Measurements from ENCODE around the gene PPM1M.

Gene PPM1M

DNA sequence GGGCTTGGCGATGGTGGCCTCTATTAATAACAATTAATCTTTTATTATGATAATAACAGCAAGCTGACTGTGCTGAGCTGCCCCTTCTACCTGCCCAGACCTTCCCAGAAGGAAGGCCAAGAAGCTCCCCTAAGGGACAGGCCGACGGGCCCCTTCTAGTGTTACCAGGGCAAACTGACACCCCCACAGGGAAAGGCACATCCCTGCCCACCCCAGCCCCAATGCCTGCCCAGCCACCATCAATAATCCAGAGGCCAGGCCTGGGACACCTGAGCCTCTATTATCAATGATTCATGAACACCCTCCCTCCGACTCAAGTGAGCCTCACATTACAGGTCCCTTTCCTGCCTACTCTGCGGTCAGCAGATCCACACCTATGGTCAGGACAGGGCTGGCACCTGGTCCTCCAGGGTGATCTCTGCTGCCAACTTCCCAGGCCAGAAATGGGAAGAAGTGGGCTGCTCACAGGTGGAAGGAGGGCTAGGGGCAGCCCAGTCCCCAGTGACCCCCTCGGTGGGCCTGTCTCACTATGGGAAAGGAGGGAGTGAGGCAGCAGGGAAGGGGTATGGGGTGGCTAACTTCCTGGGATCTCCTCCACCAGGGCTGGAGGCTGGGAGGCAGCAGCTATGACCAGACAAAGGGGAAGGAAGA is 8.4 kb upstream of the PPM1M start:
- no peak overlapping the region for H3K9ac ChIP-seq
- no peak overlapping the region for H3K4me3 ChIP-seq (ENCODE audit: low read depth, low read length)
- TF ChIP-seq, protein P1, sequence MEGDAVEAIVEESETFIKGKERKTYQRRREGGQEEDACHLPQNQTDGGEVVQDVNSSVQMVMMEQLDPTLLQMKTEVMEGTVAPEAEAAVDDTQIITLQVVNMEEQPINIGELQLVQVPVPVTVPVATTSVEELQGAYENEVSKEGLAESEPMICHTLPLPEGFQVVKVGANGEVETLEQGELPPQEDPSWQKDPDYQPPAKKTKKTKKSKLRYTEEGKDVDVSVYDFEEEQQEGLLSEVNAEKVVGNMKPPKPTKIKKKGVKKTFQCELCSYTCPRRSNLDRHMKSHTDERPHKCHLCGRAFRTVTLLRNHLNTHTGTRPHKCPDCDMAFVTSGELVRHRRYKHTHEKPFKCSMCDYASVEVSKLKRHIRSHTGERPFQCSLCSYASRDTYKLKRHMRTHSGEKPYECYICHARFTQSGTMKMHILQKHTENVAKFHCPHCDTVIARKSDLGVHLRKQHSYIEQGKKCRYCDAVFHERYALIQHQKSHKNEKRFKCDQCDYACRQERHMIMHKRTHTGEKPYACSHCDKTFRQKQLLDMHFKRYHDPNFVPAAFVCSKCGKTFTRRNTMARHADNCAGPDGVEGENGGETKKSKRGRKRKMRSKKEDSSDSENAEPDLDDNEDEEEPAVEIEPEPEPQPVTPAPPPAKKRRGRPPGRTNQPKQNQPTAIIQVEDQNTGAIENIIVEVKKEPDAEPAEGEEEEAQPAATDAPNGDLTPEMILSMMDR (IDR thresholded peaks at IDR 0.05), result no peak
- H2AFZ ChIP-seq, result peak overlapping the region; percentile 98
- H3K27me3 ChIP-seq (ENCODE audit: control insufficient read depth, insufficient read depth, low read length), result no peaks in the 10 kb centered on the region
- H3K4me1 ChIP-seq, result peaks cover 18% of the 10 kb centered on the region
- H3K9me3 ChIP-seq (ENCODE audit: control insufficient read depth, low read length), result no peaks in the 10 kb centered on the region
- peak overlapping the region; percentile 78 for H3K27ac ChIP-seq
- H3K4me2 ChIP-seq (ENCODE audit: low read length), result peak overlapping the region; percentile 97
- H3K36me3 ChIP-seq (ENCODE audit: control insufficient read depth, insufficient read depth, low read length), result no peaks in the 10 kb centered on the region
- no peaks in the 10 kb centered on the region for H3K79me2 ChIP-seq

DNA sequence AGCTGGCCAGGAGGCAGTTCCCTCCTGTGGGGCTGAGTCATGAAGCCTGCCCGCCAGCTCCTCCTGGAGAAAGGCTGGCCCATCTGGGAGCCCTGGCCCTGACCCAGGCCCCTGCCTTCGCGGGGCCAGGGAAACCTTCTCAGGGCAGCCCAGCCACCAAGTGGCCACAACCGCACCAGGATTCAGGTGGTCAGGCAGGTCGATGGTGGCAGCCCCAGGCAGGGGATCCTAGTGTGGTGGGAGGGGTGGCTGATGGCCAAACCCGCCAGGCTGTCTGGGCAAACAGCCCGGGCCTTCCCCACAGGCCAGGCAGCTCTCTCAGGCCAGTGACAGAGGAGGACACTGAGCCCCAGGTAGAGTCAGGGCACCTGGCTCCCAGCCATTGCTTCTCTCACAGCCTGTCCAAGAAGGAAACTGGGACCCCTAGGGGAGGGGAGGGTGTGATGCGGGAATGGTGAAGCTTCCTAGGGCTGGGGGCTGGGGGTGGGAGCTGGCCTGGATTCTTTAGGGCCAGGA is 7.8 kb upstream of the PPM1M start:
- Histone ChIP-seq H3K9me3 (ENCODE audit: control insufficient read depth, low read length) (no peaks in the 10 kb centered on the region), H3K4me3 (ENCODE audit: low read depth, low read length) (peak overlapping the region; percentile 92), H3K27ac (peak overlapping the region; percentile 78), H2AFZ (peak overlapping the region; percentile 98), H3K4me2 (ENCODE audit: low read length) (peak overlapping the region; percentile 97), H3K79me2 (no peaks in the 10 kb centered on the region), H3K9ac (no peak overlapping the region), H3K4me1 (peaks cover 18% of the 10 kb centered on the region), H3K36me3 (ENCODE audit: control insufficient read depth, insufficient read depth, low read length) (no peaks in the 10 kb centered on the region), H3K27me3 (ENCODE audit: control insufficient read depth, insufficient read depth, low read length) (no peaks in the 10 kb centered on the region)
- TF ChIP-seq, protein P1 (IDR thresholded peaks at IDR 0.05), result no peak

DNA sequence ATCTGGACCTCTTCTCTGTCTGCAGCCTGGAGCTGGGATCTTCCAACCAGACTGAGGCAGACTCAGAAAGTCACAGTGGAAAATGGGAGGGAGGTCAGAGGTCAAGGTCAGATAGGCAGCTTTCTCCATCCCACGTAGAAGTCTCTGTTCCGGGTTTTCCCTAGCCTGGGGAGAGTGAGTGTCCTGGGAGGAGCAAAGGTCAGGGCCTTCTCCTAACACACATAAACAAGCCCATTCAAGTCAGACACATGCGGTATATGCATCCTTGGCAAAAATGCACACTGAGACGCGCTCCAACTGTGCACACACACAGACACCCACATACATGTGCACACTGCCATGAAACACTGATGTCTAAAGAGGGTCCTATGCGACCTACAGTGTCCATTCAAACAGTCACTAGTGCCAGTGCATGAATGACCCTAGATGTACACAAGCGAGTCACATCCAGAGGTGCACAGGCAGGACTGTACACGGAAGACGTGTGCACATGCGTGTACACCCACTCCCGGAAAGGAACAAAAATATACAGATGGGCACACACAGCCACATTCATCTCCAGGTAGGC is 7.3 kb upstream of the PPM1M start:
- Histone ChIP-seq H3K4me1 (peaks cover 18% of the 10 kb centered on the region), H3K27me3 (ENCODE audit: control insufficient read depth, insufficient read depth, low read length) (no peaks in the 10 kb centered on the region), H3K9me3 (ENCODE audit: control insufficient read depth, low read length) (no peaks in the 10 kb centered on the region), H2AFZ (peak overlapping the region; percentile 98), H3K4me2 (ENCODE audit: low read length) (peak overlapping the region; percentile 97), H3K36me3 (ENCODE audit: control insufficient read depth, insufficient read depth, low read length) (no peaks in the 10 kb centered on the region), H3K27ac (peak overlapping the region; percentile 78), H3K4me3 (ENCODE audit: low read depth, low read length) (peak overlapping the region; percentile 92), H3K9ac (no peak overlapping the region), H3K79me2 (no peaks in the 10 kb centered on the region)
- TF ChIP-seq, protein P1 (IDR thresholded peaks at IDR 0.05), result no peak

DNA sequence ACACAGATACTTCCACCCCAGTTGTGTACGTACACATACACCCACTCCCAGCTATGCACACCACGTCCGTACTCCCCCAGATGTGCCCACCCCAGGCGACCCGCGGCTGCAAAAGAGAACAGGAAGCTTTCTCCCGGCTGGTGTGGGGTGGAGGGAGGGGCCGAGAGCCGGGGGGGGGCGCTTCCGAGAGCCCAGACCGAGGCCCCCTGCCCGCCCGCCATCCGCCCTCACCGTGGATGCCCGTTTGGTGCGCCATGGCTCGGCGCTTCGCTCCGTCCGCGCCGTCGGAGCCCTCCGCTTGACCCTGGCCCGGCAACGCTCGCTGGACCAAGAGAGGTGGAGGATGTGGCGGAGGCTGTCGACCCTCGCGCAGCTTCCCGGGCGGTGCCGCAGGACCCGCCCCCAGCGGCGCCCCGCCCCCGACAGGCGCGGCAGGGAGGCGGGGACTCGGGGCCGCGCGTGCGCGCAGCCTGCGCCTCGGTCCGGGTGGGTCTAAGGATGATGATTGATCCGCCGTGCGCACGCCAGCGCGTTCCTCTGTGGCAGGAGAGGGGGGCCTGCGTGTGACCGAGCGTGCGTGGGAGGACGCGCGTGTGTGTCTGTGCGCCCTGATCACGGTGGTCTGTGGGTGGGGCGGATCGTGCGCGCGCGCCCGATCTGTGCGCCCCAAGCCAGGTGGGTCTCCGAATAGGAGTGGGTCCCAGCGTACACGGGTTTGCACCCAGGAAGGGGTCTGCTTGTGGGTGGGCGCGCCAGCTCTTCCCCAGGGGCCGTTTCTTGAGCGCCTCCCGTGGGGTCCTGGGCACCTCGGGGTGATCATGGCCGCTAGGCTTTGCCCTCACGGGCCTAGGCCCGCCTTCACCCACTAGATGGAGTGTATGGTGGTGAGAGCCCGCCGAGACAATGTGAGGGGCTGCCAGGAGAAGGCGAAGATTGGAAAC is 6.5 kb upstream of the PPM1M start, which contains the start of gene TWF2:
Gene TWF2, minus strand, starts transcription at position 398 of the 941 bp plus-strand sequence. Its CDS starts 142 bp downstream, at position 256.
- H3K9me3 ChIP-seq (ENCODE audit: control insufficient read depth, low read length), result no peaks in the 10 kb centered on the region
- peak within 1 kb of the TSS; percentile 97 for H3K4me2 ChIP-seq (ENCODE audit: low read length)
- TF ChIP-seq, protein P1 (IDR thresholded peaks at IDR 0.05), result peak; percentile 45
- no peaks in the 10 kb centered on the region for H3K27me3 ChIP-seq (ENCODE audit: control insufficient read depth, insufficient read depth, low read length)
- H3K4me1 ChIP-seq, result peaks cover 18% of the 10 kb centered on the region
- H3K4me3 ChIP-seq (ENCODE audit: low read depth, low read length), result peak within 1 kb of the TSS; percentile 92
- peak within 1 kb of the TSS; percentile 78 for H3K27ac ChIP-seq
- H3K36me3 ChIP-seq (ENCODE audit: control insufficient read depth, insufficient read depth, low read length), result no peaks in the 10 kb centered on the region
- peak within 1 kb of the TSS; percentile 76 for H3K9ac ChIP-seq
- H2AFZ ChIP-seq, result peak within 1 kb of the TSS; percentile 98
- no peaks in the 10 kb centered on the region for H3K79me2 ChIP-seq

Measured in parathyroid adenoma (tissue), 2 donors.